ENCODE measurements around the gene POU2AF3.
A peak's percentile ranks its signal among the peaks of the same experiment; 100 is the strongest.
"Not testable (repeated sequence)": the region's sequence is repeated elsewhere in the genome, so short reads cannot be mapped to it uniquely, and the experiment has no call there.

POU2AF3 gene

DNA sequence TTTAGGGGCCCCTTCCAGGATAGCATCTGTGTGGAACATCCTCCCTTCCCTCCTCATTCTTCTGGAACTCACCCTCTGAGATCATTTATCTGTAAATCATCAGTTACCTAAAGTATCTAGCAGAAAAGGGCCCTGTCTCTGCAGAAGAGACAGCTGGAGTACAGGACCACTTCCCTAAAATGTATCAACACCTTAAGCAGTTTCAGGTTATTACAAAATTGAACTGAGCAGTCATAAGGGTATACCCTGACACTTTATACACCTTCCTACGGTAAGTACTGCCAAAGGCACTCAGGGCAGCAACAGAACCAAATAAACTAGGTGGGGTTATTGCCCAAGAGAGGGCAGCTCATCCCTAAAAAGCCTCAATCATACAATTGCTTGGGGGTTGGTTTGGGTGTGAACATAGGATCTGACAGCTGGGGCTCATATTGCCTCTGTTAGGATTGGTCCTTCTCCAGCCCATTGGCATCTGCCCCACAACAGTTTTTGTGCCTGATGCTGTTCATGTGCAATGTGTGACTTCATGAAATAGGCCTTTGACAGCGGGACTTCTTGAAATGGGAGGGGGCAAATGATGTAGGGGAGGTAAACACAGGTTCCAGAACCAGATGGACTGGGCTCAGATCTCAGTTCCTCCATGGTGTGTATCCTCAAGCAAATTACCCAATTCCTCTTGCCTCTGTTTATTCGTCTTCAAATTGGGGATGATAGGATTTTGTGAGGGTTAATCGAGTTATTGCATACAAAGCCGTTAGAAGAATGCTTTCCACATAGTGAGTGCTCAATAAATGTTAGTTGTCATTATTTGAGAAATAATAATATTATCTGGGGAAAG lies 2.9 kb downstream of the POU2AF3 start:
- DNase-seq, result no peak

DNA sequence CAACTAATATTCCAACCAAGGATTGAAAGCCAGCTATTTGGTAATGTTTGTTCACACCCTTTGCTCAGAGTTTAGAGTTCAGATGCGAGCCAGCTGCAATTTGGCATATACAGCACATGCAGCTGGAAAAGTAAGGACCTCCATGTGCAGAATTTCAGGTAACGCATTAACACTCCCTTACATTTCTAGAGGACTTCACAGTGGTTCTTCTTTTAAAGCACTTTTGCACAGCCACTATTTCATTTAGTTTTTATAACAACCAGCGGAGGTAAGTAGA lies 3.4 kb downstream of the POU2AF3 start:
- DNase-seq, result no peak

GRCh38 chr11:111302298-111302697 lies 4.0 kb downstream of the POU2AF3 start:
- DNase-seq, result no peak

DNA sequence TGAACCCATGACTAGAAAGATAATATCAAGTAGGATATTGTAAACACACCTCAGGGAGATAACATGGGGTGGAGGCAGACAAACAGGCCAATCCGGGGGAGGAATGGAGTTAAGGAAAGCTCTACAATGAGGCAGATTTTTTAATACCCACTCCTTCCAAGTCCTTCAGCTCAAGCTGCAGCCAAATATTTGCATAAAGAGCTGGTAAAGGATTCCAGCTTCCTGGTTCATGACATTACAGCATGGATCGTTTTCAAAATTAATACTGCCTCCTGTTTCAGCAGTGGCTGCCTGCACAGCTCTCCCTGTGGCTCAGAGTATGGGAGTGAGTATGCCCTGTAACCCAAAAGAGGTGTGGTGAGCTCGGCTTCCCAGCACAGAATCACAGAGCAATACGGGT lies 5.1 kb downstream of the POU2AF3 start:
- DNase-seq, result no peak

- no peak for DNase-seq
These were observed 6.9 kb downstream of the POU2AF3 start for GRCh38 chr11:111305162-111305802.

DNA sequence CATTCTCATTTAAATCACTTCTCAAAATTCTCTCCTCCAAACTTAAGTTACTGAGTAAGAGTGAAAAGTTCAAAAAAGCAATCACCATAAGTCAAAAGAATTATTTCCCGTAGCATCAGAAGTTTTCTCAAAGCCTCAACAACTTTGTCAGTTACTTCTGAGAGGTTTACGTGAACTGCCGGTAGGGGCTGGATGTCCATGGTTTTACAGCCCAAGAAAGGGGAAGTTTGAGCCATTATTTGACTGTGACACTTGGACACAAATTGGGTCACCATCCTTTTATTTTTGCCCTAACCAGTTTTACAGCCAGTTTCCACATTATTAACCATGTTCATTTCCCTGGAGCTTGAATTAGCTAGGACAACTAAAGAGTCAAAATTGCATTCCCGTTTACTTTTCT lies 7.5 kb downstream of the POU2AF3 start:
- no peak for DNase-seq

DNA sequence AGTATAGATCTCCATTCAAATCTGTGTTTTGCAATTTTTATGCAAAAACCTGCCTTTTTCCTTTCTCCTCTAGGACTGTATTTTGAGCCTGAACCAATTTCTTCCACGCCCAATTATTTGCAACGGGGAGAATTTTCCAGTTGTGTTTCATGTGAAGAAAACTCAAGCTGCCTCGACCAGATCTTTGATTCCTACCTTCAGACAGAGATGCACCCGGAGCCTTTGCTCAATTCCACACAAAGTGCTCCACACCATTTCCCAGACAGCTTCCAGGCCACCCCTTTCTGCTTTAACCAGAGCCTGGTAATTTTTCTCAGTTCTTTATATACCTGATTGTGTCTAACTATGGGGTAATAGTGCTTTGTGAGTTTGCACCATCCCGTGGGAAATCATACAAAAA lies 8.0 kb downstream of the POU2AF3 start:
- no peak for DNase-seq

DNA sequence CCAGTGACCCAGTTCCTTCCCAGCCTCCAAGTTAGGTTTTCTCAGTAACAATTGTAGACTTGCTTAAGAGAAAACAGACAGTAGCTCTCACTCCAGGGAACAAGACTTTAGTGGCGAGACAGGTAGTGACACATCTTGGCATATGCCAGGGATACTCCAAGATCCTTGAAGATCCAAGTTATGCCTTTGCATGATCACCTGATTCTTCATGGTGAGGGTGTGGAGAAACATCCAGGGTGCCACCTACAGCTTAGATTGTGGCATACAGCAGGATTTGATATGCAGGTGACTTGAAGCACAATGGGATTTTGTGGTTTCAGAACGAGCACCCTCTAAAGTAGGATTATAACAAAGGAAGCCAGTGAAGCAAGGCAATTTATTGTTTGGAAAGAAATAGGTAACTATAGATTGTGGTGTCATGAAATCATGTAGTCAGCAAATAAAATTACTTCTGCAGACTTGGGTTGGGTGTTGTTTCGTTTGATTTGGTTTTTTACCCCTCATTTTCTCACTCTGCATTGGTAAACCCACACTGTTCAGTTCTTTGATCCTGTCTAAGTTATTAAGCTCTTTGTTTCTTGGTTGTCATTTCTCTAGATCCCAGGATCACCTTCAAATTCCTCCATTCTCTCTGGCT lies 9.2 kb downstream of the POU2AF3 start:
- DNase-seq, result no peak

- DNase-seq, result no peak
These were observed 9.8 kb downstream of the POU2AF3 start for GRCh38 chr11:111308140-111308539.

- no peak for DNase-seq
These were observed 11.0 kb downstream of the POU2AF3 start for GRCh38 chr11:111309215-111309915.

GRCh38 chr11:111310088-111310487 lies 11.7 kb downstream of the POU2AF3 start:
- DNase-seq, result no peak

- no peak for DNase-seq
These were observed 12.4 kb downstream of the POU2AF3 start for GRCh38 chr11:111310723-111311122.

DNA sequence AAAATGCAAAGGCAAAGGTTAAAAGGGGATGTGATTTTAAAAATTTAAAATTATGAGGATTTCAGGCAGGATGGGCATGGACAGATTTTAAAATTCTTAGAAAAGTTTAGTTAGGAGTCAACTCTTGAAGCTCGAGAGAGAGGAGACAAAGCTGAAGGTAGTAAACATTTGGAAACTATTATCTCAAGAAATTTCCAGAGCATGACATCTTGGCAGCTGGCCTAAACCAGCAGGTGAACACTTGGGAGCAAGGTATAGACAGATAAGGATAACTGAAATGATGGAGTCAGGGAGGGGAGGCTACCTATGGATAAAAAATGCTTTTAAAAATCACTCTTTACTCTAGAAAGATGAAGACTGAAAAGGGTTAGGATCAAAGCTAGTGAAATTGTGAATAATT lies 13.7 kb downstream of the POU2AF3 start:
- DNase-seq, result no peak

DNA sequence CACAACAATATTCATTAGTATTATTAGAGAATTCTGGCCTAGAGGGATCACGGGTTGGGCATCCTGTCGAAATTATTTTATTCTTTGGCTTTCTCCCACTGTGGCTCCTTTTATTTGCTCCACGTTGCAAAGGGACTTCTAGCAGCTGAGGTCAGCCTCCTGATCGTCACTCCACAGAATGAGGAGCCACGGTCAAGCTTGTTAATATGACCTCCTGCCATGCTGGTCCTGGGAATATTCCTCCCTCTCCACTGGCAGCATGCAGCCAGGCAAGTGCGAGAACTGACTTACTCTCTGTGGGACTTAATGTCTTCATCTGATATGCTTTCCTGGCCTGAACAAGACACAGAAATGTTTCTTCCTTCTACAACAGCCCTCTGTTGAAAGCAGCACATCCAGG lies 20.9 kb downstream of the POU2AF3 start:
- no peak for DNase-seq

DNA sequence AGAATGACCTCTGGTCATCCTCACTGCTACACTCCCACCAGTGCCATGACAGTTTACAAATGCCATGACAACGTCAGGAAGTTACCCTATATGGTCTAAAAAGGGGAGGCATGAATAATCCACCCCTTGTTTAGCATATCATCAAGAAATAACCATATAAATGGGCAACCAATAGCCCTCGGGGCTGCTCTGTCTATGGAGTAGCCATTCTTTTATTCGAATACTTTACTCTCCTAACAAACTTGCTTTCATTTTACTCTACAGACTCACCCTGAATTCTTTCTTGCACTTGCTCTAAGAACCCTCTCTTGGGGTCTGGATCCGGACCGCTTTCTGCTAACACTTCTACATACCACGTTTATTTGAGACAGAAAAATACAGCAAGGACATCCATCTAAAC lies 21.9 kb downstream of the POU2AF3 start:
- DNase-seq, result not testable (repeated sequence)

GRCh38 chr11:111320728-111321568 lies 22.6 kb downstream of the POU2AF3 start:
- DNase-seq, result peak in 1 of 2 donors; percentile 22

DNA sequence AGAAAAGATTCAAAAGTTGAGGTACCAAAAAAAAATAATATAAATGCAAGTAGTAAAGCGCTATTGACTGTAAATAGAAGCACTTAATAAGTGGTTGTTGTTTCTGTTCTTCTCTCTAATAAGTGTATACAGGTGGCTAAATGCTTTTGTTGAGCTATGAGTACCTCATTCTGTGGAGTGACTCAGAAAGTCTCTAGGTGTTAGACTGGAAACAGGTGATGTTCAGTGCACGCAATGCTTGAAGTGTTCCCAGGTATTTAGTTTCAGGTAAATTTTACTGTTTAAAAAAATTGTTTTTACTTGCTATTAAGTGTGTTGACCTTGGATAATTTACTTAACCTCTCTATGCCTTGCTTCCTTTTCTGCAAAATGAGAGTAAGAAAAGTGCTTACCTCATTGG lies 24.2 kb downstream of the POU2AF3 start:
- DNase-seq, result no peak

GRCh38 chr11:111324277-111324720 lies 26.0 kb downstream of the POU2AF3 start:
- DNase-seq, result peak in 1 of 2 donors; percentile 17

DNA sequence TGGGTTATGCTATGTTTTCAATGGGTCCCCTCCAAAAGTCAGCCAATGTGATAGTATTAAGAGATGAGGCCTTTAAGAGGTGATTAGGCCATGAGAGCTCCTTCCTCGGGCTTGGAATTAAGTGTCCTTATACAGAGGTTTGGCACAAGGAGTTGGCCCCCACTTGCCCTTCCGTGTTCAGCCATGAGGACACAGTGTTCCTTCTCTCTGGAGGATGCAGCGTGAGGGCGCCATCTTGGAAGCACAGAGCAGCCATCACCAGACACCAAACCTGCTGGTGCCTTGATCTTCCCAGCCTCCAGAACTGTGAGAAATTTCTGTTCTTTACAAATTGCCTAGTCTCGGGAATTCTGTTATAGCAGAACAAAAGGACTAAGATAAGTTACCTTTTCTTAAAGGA lies 26.9 kb downstream of the POU2AF3 start:
- no peak for DNase-seq

DNA sequence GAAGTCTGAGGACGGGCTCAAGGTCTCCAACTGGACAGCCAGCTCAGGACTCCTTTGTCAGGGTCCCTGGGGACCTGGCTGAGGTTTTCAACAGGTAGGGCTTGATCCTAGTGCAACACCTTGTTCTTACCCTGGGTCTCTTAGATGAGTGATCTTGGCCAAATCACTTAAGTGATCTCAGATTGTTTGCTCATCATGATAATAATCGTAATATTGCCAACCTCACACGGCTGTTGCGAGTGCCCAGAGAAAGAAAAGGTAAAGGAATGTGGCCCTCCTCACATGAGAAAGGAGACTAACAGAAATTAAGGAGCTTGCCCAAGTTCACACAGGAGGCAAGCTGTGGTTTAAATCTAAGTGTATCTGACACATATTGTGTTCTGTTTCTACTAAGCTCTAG lies 28.5 kb downstream of the POU2AF3 start:
- no peak for DNase-seq

DNA sequence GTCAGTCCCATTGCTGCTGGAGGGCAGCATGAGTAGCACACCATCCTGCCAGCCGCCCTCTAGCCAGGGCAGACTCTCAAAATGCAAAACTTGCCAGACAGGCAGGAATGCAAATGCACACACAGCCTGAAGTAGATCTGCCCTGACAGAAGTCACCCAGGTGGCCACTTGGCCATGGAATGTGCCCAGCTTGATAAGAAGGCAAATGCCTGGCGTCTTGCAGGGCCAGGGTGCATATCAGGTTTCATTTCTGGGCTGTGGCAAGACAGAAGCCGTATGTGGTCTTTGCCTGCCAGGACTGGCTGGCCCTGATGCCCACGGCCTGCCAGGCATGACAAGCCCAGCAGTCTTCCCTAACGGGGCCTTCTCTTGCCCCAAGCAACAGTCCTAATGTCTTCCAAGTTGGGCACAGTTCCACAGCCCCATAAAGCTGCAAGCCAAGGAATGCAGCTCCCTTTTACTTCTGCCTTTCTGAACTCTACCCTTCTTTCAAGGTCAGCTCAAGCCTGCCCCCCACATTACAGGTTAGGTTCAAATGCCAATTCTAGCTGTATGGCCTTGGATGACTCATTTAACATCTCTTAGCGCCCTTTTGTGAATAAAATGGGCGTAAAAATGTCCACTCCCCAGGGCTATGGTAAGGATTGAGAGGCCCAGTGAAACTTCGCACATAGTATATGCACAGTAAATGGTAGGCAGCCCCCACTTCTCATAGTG lies 29.7 kb downstream of the POU2AF3 start:
- DNase-seq, result peak in 1 of 2 donors; percentile 21
